Heart left ventricle (tissue), 16 donors: ENCODE results near the gene MSL1. TPM values are rescaled to one million over a fixed set of nuclear protein-coding genes. Genes with fewer than 3 reads are reported as not detected.

ENCODE experiments used
- ATAC-seq, 4 donors: fragments of 200-7000 bp; cut with Tn5 transposase; one replicate each; pipeline ENCODE4 v1.9.1; 2020 to 2022; ENCODE audit warnings: moderate library complexity in 4 of 4, mild to moderate bottlenecking in 3 of 4, moderate number of reproducible peaks in 1 of 4
- DNase-seq, 5 donors: peaks; one replicate each; pipeline ENCODE4 v3.0.0-alpha.2; 2020
- H3K27ac ChIP-seq, 12 donors: fragments of 200-600 bp; sonication (generic) in 4 of 12; one replicate each; pipeline versions ENCODE4 v1.5.0 to v1.8.0; 2016 to 2022; ENCODE audit warnings: mild to moderate bottlenecking in 2 of 12
- H3K27me3 ChIP-seq, 9 donors: fragments of 200-600 bp; sonication (generic) in 2 of 9; one replicate each; pipeline versions ENCODE4 v1.5.1 to v1.8.0; 2016 to 2022; ENCODE audit warnings: mild to moderate bottlenecking in 3 of 9
- H3K36me3 ChIP-seq, 9 donors: fragments of 200-600 bp; sonication (generic) in 2 of 9; one replicate each; pipeline versions ENCODE4 v1.5.0 to v1.8.0; 2018 to 2022; ENCODE audit warnings: mild to moderate bottlenecking in 2 of 9
- H3K4me1 ChIP-seq, 12 donors: fragments of 200-600 bp; sonication (generic) in 4 of 12; one replicate each; pipeline versions ENCODE4 v1.5.0 to v1.8.0; 2016 to 2022; ENCODE audit warnings: mild to moderate bottlenecking in 3 of 12
- H3K4me3 ChIP-seq, 12 donors: fragments of 200-600 bp; sonication (generic) in 4 of 12; one replicate each; pipeline versions ENCODE4 v1.5.0 to v1.8.0; 2017 to 2022; ENCODE audit warnings: mild to moderate bottlenecking in 9 of 12, moderate library complexity in 4 of 12
- H3K9me3 ChIP-seq, 12 donors: fragments of 200-600 bp; sonication (generic) in 4 of 12; one replicate each; pipeline versions ENCODE4 v1.5.0 to v1.8.0; 2016 to 2022; ENCODE audit warnings: mild to moderate bottlenecking in 1 of 12
- CTCF ChIP-seq, 12 donors: fragments of 200-600 bp; sonication (generic) in 4 of 12; IDR thresholded peaks; one replicate each; pipeline versions ENCODE4 v1.5.0 to v1.8.0; 2018 to 2022; ENCODE audit warnings: antibody characterized with exemption in 12 of 12, mild to moderate bottlenecking in 5 of 12
- POLR2A ChIP-seq, 2 donors: fragments of 450-650 bp; IDR thresholded peaks; one replicate each; pipeline ENCODE4 v1.6.1; 2017; ENCODE audit warnings: antibody characterized with exemption in 2 of 2, mild to moderate bottlenecking in 2 of 2, moderate library complexity in 2 of 2
- WGBS, 4 donors: extraction: QIAGEN DNeasy Blood & Tissue Kit in 2 of 4; methylation state at CpG; one replicate each; pipeline versions ENCODE4 v1.1.5 to v1.1.7; 2013 to 2018; 5-methylcytosine and 5-hydroxymethylcytosine counted together
- intact Hi-C, 10 donors: fragments of 100-400 bp; cut with DNase I; formaldehyde crosslinking; loops; one replicate each; pipeline versions ENCODE4 v1.11.1 to v1.14.2; 2022
- polyA plus RNA-seq, 2 donors: library from polyadenylated mRNA; stranded (reverse); fragments of 200-250 nt; gene quantifications; one replicate each; pipeline ENCODE4 v1.2.3, GENCODE V29; 2013
- total RNA-seq, 9 donors: library from RNA; depleted of rRNA in 2 of 9; stranded (reverse); fragments of >200 nt in 2 of 9; fragmentation: NEBNext Ultra II Directional in 3 of 9; extraction: Animal tissue kit (Norgen Biotek cat#: 25700) in 3 of 9; gene quantifications; one replicate each; pipeline versions ENCODE4 v1.1.0 to v1.2.4, GENCODE V29; 2016 to 2023
- donor health status: ischemic (EF 13 %, LVEDD 7.1; RV severe dilation, severe dysfunction).
- donor health status: healthy with polysubstance abuse.
- donor health status: DM: no; HTN: yes; CAD: no.
- donor health status: DM: no; HTN: no; CAD: no.
- donor health status: ischemic (EF 25% LVEDD 6.9; RV normal size, moderate dysfunction).
- donor health status: ischemic (EF 25% LVEDD 5.7; RV mildly dilated, moderate dysfunction).
- donor health status: healthy.
- donor health status: DM: yes; HTN: yes; CAD: no.
- donor health status: ischemic (EF 35%, LVEDD 5.7; RV mildly dilated, moderate dysfunction).
- donor health status: nonischemic (EF 11% LVEDD 7.7; RV severe dilation, severe dysfunction).
- donor health status: DM: yes; HTN: yes; CAD: no.
- donor health status: PGD.
- donor health status: ischemic (EF 29% LVEDD 5.4; RV normal size, mild dysfunction).
- donor health status: nonischemic (EF 23%, LVEDD 6.1; RV moderate dilation, normal function).

Gene MSL1
- total and polyA plus RNA-seq, 11 donors = 32.0 to 54.7 (median 45.1) TPM

GRCh38 chr17:40103071-40103661 lies 18.6 kb upstream of the MSL1 start:
- Histone ChIP-seq H3K4me3 (peak overlapping the region in 1 of 12 donors; percentile 9), H3K27ac (peak overlapping the region in 11 of 12 donors; percentile 62 to 100 (median 93)), H3K27me3 (no peaks in the 10 kb centered on the region), H3K36me3 (peaks cover 0 to 6% (median 0%) of the 10 kb centered on the region in 9 donors), H3K9me3 (no peaks in the 10 kb centered on the region), H3K4me1 (peaks cover 16 to 92% (median 72%) of the 10 kb centered on the region in 12 donors)
- TF ChIP-seq CTCF (IDR thresholded peaks at IDR 0.05) (no peak), POLR2A (IDR thresholded peaks at IDR 0.05) (no peak)
- intact Hi-C loops = no loop called here
- ATAC-seq (no peak), DNase-seq (peak in 3 of 5 donors; percentile 18 to 28 (median 19))
- WGBS, 4 donors = 51 to 72% (median 63%) methylated on average over 3 of the region's 3 CpGs

GRCh38 chr17:40103688-40104087 lies 18.1 kb upstream of the MSL1 start:
- Histone ChIP-seq H3K27me3 (no peaks in the 10 kb centered on the region), H3K36me3 (peaks cover 0 to under 1% (median 0%) of the 10 kb centered on the region in 9 donors), H3K4me1 (peaks cover 12 to 92% (median 72%) of the 10 kb centered on the region in 12 donors), H3K4me3 (no peak overlapping the region), H3K27ac (peak overlapping the region in 11 of 12 donors; percentile 62 to 100 (median 93)), H3K9me3 (no peaks in the 10 kb centered on the region)
- intact Hi-C loops = no loop called here
- WGBS, 4 donors = 43 to 57% (median 51%) methylated on average over 2 of the region's 2 CpGs
- ATAC-seq (no peak), DNase-seq (no peak)
- TF ChIP-seq POLR2A (IDR thresholded peaks at IDR 0.05) (no peak), CTCF (IDR thresholded peaks at IDR 0.05) (no peak)

- no peak for TF ChIP-seq CTCF (IDR thresholded peaks at IDR 0.05)
- no peak for TF ChIP-seq POLR2A (IDR thresholded peaks at IDR 0.05)
- peaks cover 20 to 97% (median 83%) of the 10 kb centered on the region in 12 donors for H3K4me1 ChIP-seq
- H3K9me3 ChIP-seq = no peaks in the 10 kb centered on the region
- DNase-seq = peak in 1 of 5 donors; percentile 6
- 70 to 82% (median 80%) methylated on average over 3 of the region's 3 CpGs for WGBS, 4 donors
- no peak overlapping the region for H3K4me3 ChIP-seq
- H3K36me3 ChIP-seq = no peaks in the 10 kb centered on the region
- H3K27me3 ChIP-seq = no peaks in the 10 kb centered on the region
- ATAC-seq = no peak
- peak overlapping the region in 10 of 12 donors; percentile 42 to 100 (median 96) for H3K27ac ChIP-seq
- intact Hi-C loops = no loop called here
These were observed 16.9 kb upstream of the MSL1 start for GRCh38 chr17:40104594-40105486.
